HL-60 (cell line): Measurements from ENCODE around the gene ACOX2.

Experiments used
- CTCF ChIP-seq: IDR thresholded peaks from one replicate; pipeline ENCODE4 v1.5.1; 2011; ENCODE audit warnings: low read length, control low read depth, inconsistent platforms; ENCODE audit not compliant: insufficient read depth
- POLR2AphosphoS5 ChIP-seq: IDR thresholded peaks from 2 replicates; pipeline ENCODE4 v1.6.1; 2012; ENCODE audit warnings: low read depth
- REST ChIP-seq: IDR thresholded peaks from 2 replicates; pipeline ENCODE4 v1.6.1; 2012; ENCODE audit warnings: low read depth; ENCODE audit not compliant: insufficient replicate concordance
- SPI1 ChIP-seq: IDR thresholded peaks from 2 replicates; pipeline ENCODE4 v1.6.1; 2012; ENCODE audit warnings: low read depth, mild to moderate bottlenecking, borderline replicate concordance

GRCh38 chr3:58521917-58522631, 14.9 kb downstream of the ACOX2 start:
- no peak for TF ChIP-seq CTCF
- no peak for TF ChIP-seq REST
- TF ChIP-seq POLR2AphosphoS5: no peak
- TF ChIP-seq SPI1: no peak
